ENCODE measurements around the gene CACNA1B. TPM values are rescaled to one million over a fixed set of nuclear protein-coding genes. Genes with fewer than 3 reads are reported as not detected.

Gene CACNA1B
- total RNA-seq, 1 experiment from 2014 or later: not detected

DNA sequence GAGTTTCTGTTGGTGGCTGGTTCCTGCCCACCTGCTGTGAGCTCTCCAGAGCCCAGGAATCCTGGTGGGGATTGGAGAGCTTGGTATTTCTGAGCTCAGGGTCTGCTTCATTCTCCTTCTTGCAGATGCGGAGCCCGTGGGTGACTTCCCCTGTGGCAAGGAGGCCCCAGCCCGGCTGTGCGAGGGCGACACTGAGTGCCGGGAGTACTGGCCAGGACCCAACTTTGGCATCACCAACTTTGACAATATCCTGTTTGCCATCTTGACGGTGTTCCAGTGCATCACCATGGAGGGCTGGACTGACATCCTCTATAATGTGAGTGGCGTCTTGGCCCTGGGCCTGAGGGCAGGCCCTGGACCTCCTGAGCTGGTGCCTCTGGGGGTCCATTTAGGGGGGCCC is 39.5 kb downstream of the CACNA1B start:
- BruUV-seq (replicated peaks): no TSS peak
- Mint-ChIP-seq H3K27ac (ENCODE audit: unreplicated experiment) (no peak overlapping the region), H3K27me3 (ENCODE audit: unreplicated experiment) (peaks cover 33% of the 10 kb centered on the region), H3K4me3 (ENCODE audit: low read depth, unreplicated experiment) (no peak overlapping the region), H3K9me3 (ENCODE audit: low read depth, unreplicated experiment) (peaks cover 7% of the 10 kb centered on the region), H3K36me3 (ENCODE audit: insufficient read depth, unreplicated experiment) (peaks cover 5% of the 10 kb centered on the region), H3K4me1 (ENCODE audit: low read depth, unreplicated experiment) (no peaks in the 10 kb centered on the region)
- CTCF ChIA-PET: no interaction called here
- DNase-seq: no peak
- intact Hi-C loops (cut with micrococcal nuclease; ENCODE audit: unreplicated experiment): no loop called here
- TF ChIP-seq, protein P1, sequence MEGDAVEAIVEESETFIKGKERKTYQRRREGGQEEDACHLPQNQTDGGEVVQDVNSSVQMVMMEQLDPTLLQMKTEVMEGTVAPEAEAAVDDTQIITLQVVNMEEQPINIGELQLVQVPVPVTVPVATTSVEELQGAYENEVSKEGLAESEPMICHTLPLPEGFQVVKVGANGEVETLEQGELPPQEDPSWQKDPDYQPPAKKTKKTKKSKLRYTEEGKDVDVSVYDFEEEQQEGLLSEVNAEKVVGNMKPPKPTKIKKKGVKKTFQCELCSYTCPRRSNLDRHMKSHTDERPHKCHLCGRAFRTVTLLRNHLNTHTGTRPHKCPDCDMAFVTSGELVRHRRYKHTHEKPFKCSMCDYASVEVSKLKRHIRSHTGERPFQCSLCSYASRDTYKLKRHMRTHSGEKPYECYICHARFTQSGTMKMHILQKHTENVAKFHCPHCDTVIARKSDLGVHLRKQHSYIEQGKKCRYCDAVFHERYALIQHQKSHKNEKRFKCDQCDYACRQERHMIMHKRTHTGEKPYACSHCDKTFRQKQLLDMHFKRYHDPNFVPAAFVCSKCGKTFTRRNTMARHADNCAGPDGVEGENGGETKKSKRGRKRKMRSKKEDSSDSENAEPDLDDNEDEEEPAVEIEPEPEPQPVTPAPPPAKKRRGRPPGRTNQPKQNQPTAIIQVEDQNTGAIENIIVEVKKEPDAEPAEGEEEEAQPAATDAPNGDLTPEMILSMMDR (IDR thresholded peaks at IDR 0.05; ENCODE audit: unreplicated experiment): no peak

GRCh38 chr9:137917795-137918194 is 40.2 kb downstream of the CACNA1B start:
- TF ChIP-seq, protein P1 (IDR thresholded peaks at IDR 0.05; ENCODE audit: unreplicated experiment): no peak
- Mint-ChIP-seq H3K4me1 (ENCODE audit: low read depth, unreplicated experiment) (no peaks in the 10 kb centered on the region), H3K36me3 (ENCODE audit: insufficient read depth, unreplicated experiment) (peaks cover 5% of the 10 kb centered on the region), H3K9me3 (ENCODE audit: low read depth, unreplicated experiment) (peaks cover 7% of the 10 kb centered on the region), H3K27ac (ENCODE audit: unreplicated experiment) (no peak overlapping the region), H3K27me3 (ENCODE audit: unreplicated experiment) (peaks cover 27% of the 10 kb centered on the region), H3K4me3 (ENCODE audit: low read depth, unreplicated experiment) (no peak overlapping the region)
- CTCF ChIA-PET: interaction anchor here (0.5 kb wide), 1 partner anchor 8 kb away, joined by 4 read pairs; no protein-coding TSS in a partner anchor
- no TSS peak for BruUV-seq (replicated peaks)
- DNase-seq: no peak
- intact Hi-C loops (cut with micrococcal nuclease; ENCODE audit: unreplicated experiment): no loop called here

- TF ChIP-seq, protein P1 (IDR thresholded peaks at IDR 0.05; ENCODE audit: unreplicated experiment): no peak
- Mint-ChIP-seq H3K36me3 (ENCODE audit: insufficient read depth, unreplicated experiment) (peaks cover 5% of the 10 kb centered on the region), H3K4me1 (ENCODE audit: low read depth, unreplicated experiment) (no peaks in the 10 kb centered on the region), H3K9me3 (ENCODE audit: low read depth, unreplicated experiment) (peaks cover 7% of the 10 kb centered on the region), H3K4me3 (ENCODE audit: low read depth, unreplicated experiment) (no peak overlapping the region), H3K27me3 (ENCODE audit: unreplicated experiment) (peaks cover 26% of the 10 kb centered on the region), H3K27ac (ENCODE audit: unreplicated experiment) (no peak overlapping the region)
- DNase-seq: peak; percentile 2
- intact Hi-C loops (cut with micrococcal nuclease; ENCODE audit: unreplicated experiment): no loop called here
- CTCF ChIA-PET: interaction anchor here (0.5 kb wide), 1 partner anchor 7 kb away, joined by 4 read pairs; no protein-coding TSS in a partner anchor
- no TSS peak for BruUV-seq (replicated peaks)
These were observed 40.9 kb downstream of the CACNA1B start for GRCh38 chr9:137918331-137919094.

GRCh38 chr9:137919095-137919465 is 41.5 kb downstream of the CACNA1B start:
- Mint-ChIP-seq H3K27ac (ENCODE audit: unreplicated experiment) (no peak overlapping the region), H3K27me3 (ENCODE audit: unreplicated experiment) (peaks cover 26% of the 10 kb centered on the region), H3K36me3 (ENCODE audit: insufficient read depth, unreplicated experiment) (peaks cover 5% of the 10 kb centered on the region), H3K9me3 (ENCODE audit: low read depth, unreplicated experiment) (peaks cover 7% of the 10 kb centered on the region), H3K4me3 (ENCODE audit: low read depth, unreplicated experiment) (no peak overlapping the region), H3K4me1 (ENCODE audit: low read depth, unreplicated experiment) (no peaks in the 10 kb centered on the region)
- no peak for DNase-seq
- intact Hi-C loops (cut with micrococcal nuclease; ENCODE audit: unreplicated experiment): no loop called here
- no TSS peak for BruUV-seq (replicated peaks)
- CTCF ChIA-PET: no interaction called here
- TF ChIP-seq, protein P1 (IDR thresholded peaks at IDR 0.05; ENCODE audit: unreplicated experiment): no peak
